HG02884 (cell line): ENCODE measurements around the gene PCSK2.

Source experiments
- ATAC-seq: cut with Tn5 transposase; IDR thresholded peaks from one replicate; pipeline ENCODE4 v1.9.1; 2021; ENCODE audit warnings: mild to moderate bottlenecking, moderate library complexity; ENCODE audit not compliant: unreplicated experiment

Gene PCSK2

GRCh38 chr20:17327185-17328148, 100.6 kb downstream of the PCSK2 start:
- ATAC-seq = no peak

- no peak for ATAC-seq
Observed at GRCh38 chr20:17334932-17335331, 108.1 kb downstream of the PCSK2 start.

- ATAC-seq = no peak
Observed at GRCh38 chr20:17339000-17339399, 112.2 kb downstream of the PCSK2 start.

GRCh38 chr20:17343091-17343490, 116.3 kb downstream of the PCSK2 start:
- no peak for ATAC-seq

GRCh38 chr20:17343656-17344452, 117.0 kb downstream of the PCSK2 start:
- ATAC-seq = no peak

- no peak for ATAC-seq
Observed at GRCh38 chr20:17344790-17345189, 118.0 kb downstream of the PCSK2 start.

- ATAC-seq = no peak
Observed at GRCh38 chr20:17345321-17345720, 118.5 kb downstream of the PCSK2 start.

GRCh38 chr20:17350321-17350720, 123.5 kb downstream of the PCSK2 start:
- ATAC-seq = no peak

GRCh38 chr20:17357238-17357637, 130.4 kb downstream of the PCSK2 start:
- ATAC-seq = no peak

- no peak for ATAC-seq
Observed at GRCh38 chr20:17358854-17359253, 132.0 kb downstream of the PCSK2 start.

GRCh38 chr20:17364681-17365080, 137.8 kb downstream of the PCSK2 start:
- no peak for ATAC-seq

- ATAC-seq = no peak
Observed at GRCh38 chr20:17365831-17366230, 139.0 kb downstream of the PCSK2 start.

GRCh38 chr20:17369506-17369905, 142.7 kb downstream of the PCSK2 start:
- no peak for ATAC-seq

GRCh38 chr20:17372806-17373440, 146.1 kb downstream of the PCSK2 start:
- no peak for ATAC-seq

- ATAC-seq = no peak
Observed at GRCh38 chr20:17374086-17374485, 147.2 kb downstream of the PCSK2 start.

- ATAC-seq = no peak
Observed at GRCh38 chr20:17376031-17376430, 149.2 kb downstream of the PCSK2 start.

GRCh38 chr20:17377231-17377630, 150.4 kb downstream of the PCSK2 start:
- ATAC-seq = no peak

GRCh38 chr20:17379651-17380050, 152.8 kb downstream of the PCSK2 start:
- ATAC-seq = no peak

GRCh38 chr20:17380801-17381200, 154.0 kb downstream of the PCSK2 start:
- ATAC-seq = no peak

- ATAC-seq = no peak
Observed at GRCh38 chr20:17381724-17382123, 154.9 kb downstream of the PCSK2 start.

- no peak for ATAC-seq
Observed at GRCh38 chr20:17385798-17386197, 159.0 kb downstream of the PCSK2 start.
